ENCODE data around the gene HPCAL1.

- TF ChIP-seq EZH2 (IDR thresholded peaks at IDR 0.05; ENCODE audit: low read depth, low read length, severe bottlenecking): no peak
- TF ChIP-seq EGR1 (IDR thresholded peaks at IDR 0.05; ENCODE audit: borderline replicate concordance, low read depth, low read length): no peak
- no peak for TF ChIP-seq KDM4A (IDR thresholded peaks at IDR 0.05; ENCODE audit: low read depth, low read length, severe bottlenecking)
- TF ChIP-seq POLR2A (IDR thresholded peaks at IDR 0.05; ENCODE audit: control extremely low read depth in 1 of 2, low read depth in 2 of 2, low read length in 2 of 2): no peak
- no peak for TF ChIP-seq CTCF (IDR thresholded peaks at IDR 0.05; ENCODE audit: control extremely low read depth in 1 of 3, insufficient read depth in 1 of 3, low read depth in 1 of 3, low read length in 3 of 3)
- no peak for TF ChIP-seq EP300 (IDR thresholded peaks at IDR 0.05; ENCODE audit: borderline replicate concordance in 1 of 2, low read depth in 2 of 2, low read length in 2 of 2)
- no peak for TF ChIP-seq BRCA1 (IDR thresholded peaks at IDR 0.05; ENCODE audit: low read depth, low read length)
- no peak for TF ChIP-seq HDAC6 (IDR thresholded peaks at IDR 0.05; ENCODE audit: low read depth, low read length)
- TF ChIP-seq CBX5 (IDR thresholded peaks at IDR 0.05; ENCODE audit: low read depth, low read length): no peak
- no peak for TF ChIP-seq SIN3A (conservative IDR thresholded peaks at IDR 0.05 in 1 of 2, IDR thresholded peaks at IDR 0.05 in 1 of 2; ENCODE audit: low read depth in 1 of 2, low read length in 2 of 2)
- no peak for TF ChIP-seq RAD21 (IDR thresholded peaks at IDR 0.05 in 1 of 2, conservative IDR thresholded peaks at IDR 0.05 in 1 of 2; ENCODE audit: low read depth in 2 of 2, low read length in 2 of 2)
Observed at GRCh38 chr2:10397878-10398277, 95.2 kb downstream of the HPCAL1 start.
